Esophagus (tissue), 2 donors: ENCODE results near the gene SBDS. TPM values are rescaled to one million over a fixed set of nuclear protein-coding genes. Genes with fewer than 3 reads are reported as not detected.
"Not testable (repeated sequence)": the region's sequence is repeated elsewhere in the genome, so short reads cannot be mapped to it uniquely, and the experiment has no call there.

Experiments
- H3K27ac ChIP-seq, 2 donors: one replicate each; pipeline ENCODE4 v1.5.1; 2013; ENCODE audit warnings: low read depth in 2 of 2, mild to moderate bottlenecking in 2 of 2, inconsistent platforms in 1 of 2, low read length in 1 of 2, moderate library complexity in 1 of 2
- H3K27me3 ChIP-seq, 2 donors: one replicate each; pipeline ENCODE4 v1.6.1; 2013; ENCODE audit warnings: low read length in 2 of 2, control low read depth in 1 of 2, mild to moderate bottlenecking in 1 of 2; ENCODE audit not compliant: insufficient read depth in 2 of 2, control insufficient read depth in 1 of 2
- H3K36me3 ChIP-seq, 2 donors: one replicate each; pipeline ENCODE4 v1.6.1; 2013; ENCODE audit warnings: low read length in 1 of 2; ENCODE audit not compliant: control insufficient read depth in 2 of 2, insufficient read depth in 2 of 2
- H3K4me1 ChIP-seq, 2 donors: one replicate each; pipeline ENCODE4 v1.6.1; 2013; ENCODE audit warnings: low read length in 1 of 2; ENCODE audit not compliant: control insufficient read depth in 2 of 2, insufficient read depth in 2 of 2
- H3K4me3 ChIP-seq, 2 donors: one replicate each; pipeline ENCODE4 v1.5.1; 2013; ENCODE audit warnings: low read length in 2 of 2, mild to moderate bottlenecking in 2 of 2, low read depth in 1 of 2, moderate library complexity in 1 of 2
- H3K9me3 ChIP-seq, 2 donors: one replicate each; pipeline ENCODE4 v1.6.1; 2013; ENCODE audit warnings: mild to moderate bottlenecking in 2 of 2, low read depth in 1 of 2, low read length in 1 of 2, moderate library complexity in 1 of 2; ENCODE audit not compliant: control insufficient read depth in 2 of 2, insufficient read depth in 1 of 2
- WGBS, 2 donors: extraction: QIAGEN DNeasy Blood & Tissue Kit; methylation state at CpG; one replicate each; pipeline ENCODE4 v1.1.7; 2013; 5-methylcytosine and 5-hydroxymethylcytosine counted together
- polyA plus RNA-seq, 2 donors: library from polyadenylated mRNA; stranded (reverse); fragments of 200-250 nt; gene quantifications; one replicate each; pipeline ENCODE4 v1.2.3, GENCODE V29; 2013
- donor health status: healthy with polysubstance abuse.
- donor health status: Bipolar disorder and iron deficiency.

Gene SBDS
- polyA plus RNA-seq: 100 to 1,000 TPM in 1 of 2 donors, 10 to 100 TPM in 1; 76.2 to 114 TPM

- H3K4me3 ChIP-seq: peak within 1 kb of the TSS; percentile 74 to 81
- H3K4me1 ChIP-seq, H3K9me3 ChIP-seq, H3K36me3 ChIP-seq, H3K27me3 ChIP-seq: not testable (repeated sequence)
- H3K27ac ChIP-seq: peak within 1 kb of the TSS; percentile 96 to 99
- 0% methylated on average over 59 of the region's 59 CpGs for WGBS, 2 donors
Measured at GRCh38 chr7:66995050-66995776, at the start of gene SBDS. Gene SBDS, minus strand, starts transcription at chr7:66995586. Its CDS starts 169 bp downstream, at chr7:66995417.

GRCh38 chr7:67043559-67043930 is 48.2 kb upstream of the SBDS start:
- not testable (repeated sequence) for H3K4me1 ChIP-seq, H3K36me3 ChIP-seq, H3K27me3 ChIP-seq, H3K27ac ChIP-seq, H3K9me3 ChIP-seq, H3K4me3 ChIP-seq
- WGBS, 2 donors: 39 to 71% methylated on average over 4 of the region's 4 CpGs

- H3K36me3 ChIP-seq, H3K27me3 ChIP-seq, H3K9me3 ChIP-seq, H3K4me3 ChIP-seq, H3K4me1 ChIP-seq: not testable (repeated sequence)
- WGBS, 2 donors: 63 to 67% methylated on average over 5 of the region's 5 CpGs
- peak overlapping the region in 1 of 2 donors; percentile 42 for H3K27ac ChIP-seq
Measured at GRCh38 chr7:67042781-67043558, 47.6 kb upstream of the SBDS start.

GRCh38 chr7:67040832-67041231 is 45.4 kb upstream of the SBDS start:
- H3K27ac ChIP-seq, H3K4me1 ChIP-seq, H3K36me3 ChIP-seq, H3K27me3 ChIP-seq, H3K9me3 ChIP-seq, H3K4me3 ChIP-seq: not testable (repeated sequence)
- WGBS, 2 donors: 49 to 52% methylated on average over 2 of the region's 2 CpGs

- H3K27ac ChIP-seq, H3K27me3 ChIP-seq, H3K4me3 ChIP-seq, H3K9me3 ChIP-seq, H3K4me1 ChIP-seq, H3K36me3 ChIP-seq: not testable (repeated sequence)
- WGBS, 2 donors: 80 to 84% methylated on average over 9 to 10 of the region's 10 CpGs
Measured at GRCh38 chr7:67036432-67037395, 41.3 kb upstream of the SBDS start.

GRCh38 chr7:67033251-67033650 is 37.9 kb upstream of the SBDS start:
- H3K36me3 ChIP-seq: peaks cover 3 to 4% of the 10 kb centered on the region in 2 donors
- H3K27ac ChIP-seq: no peak overlapping the region
- no peak overlapping the region for H3K4me3 ChIP-seq
- no peaks in the 10 kb centered on the region for H3K4me1 ChIP-seq
- 85 to 89% methylated on average over 5 of the region's 5 CpGs for WGBS, 2 donors
- no peaks in the 10 kb centered on the region for H3K9me3 ChIP-seq
- no peaks in the 10 kb centered on the region for H3K27me3 ChIP-seq

GRCh38 chr7:67031685-67032084 is 36.3 kb upstream of the SBDS start:
- WGBS, 2 donors: 82 to 83% methylated on average over 1 of the region's 2 CpGs
- H3K4me1 ChIP-seq, H3K36me3 ChIP-seq, H3K27me3 ChIP-seq, H3K4me3 ChIP-seq, H3K27ac ChIP-seq, H3K9me3 ChIP-seq: not testable (repeated sequence)

GRCh38 chr7:67025459-67025858 is 30.1 kb upstream of the SBDS start:
- H3K4me3 ChIP-seq, H3K27me3 ChIP-seq, H3K36me3 ChIP-seq, H3K9me3 ChIP-seq, H3K27ac ChIP-seq, H3K4me1 ChIP-seq: not testable (repeated sequence)
- WGBS, 2 donors: 69 to 89% methylated on average over 1 of the region's 1 CpG

- H3K4me3 ChIP-seq: no peak overlapping the region
- peaks cover 7 to 8% of the 10 kb centered on the region in 2 donors for H3K36me3 ChIP-seq
- 72 to 86% methylated on average over 3 of the region's 3 CpGs for WGBS, 2 donors
- no peaks in the 10 kb centered on the region for H3K9me3 ChIP-seq
- H3K27me3 ChIP-seq: no peaks in the 10 kb centered on the region
- H3K4me1 ChIP-seq: no peaks in the 10 kb centered on the region
- no peak overlapping the region for H3K27ac ChIP-seq
Measured at GRCh38 chr7:67022511-67022910, 27.1 kb upstream of the SBDS start.
